Neural cell (in vitro differentiated cells): ENCODE measurements around the gene ZC3H7B. TPM values are rescaled to one million over a fixed set of nuclear protein-coding genes. Genes with fewer than 3 reads are reported as not detected.

Experiments used
- H2AFZ ChIP-seq: fragments of 200-600, 300-800 bp; sonication (generic), shearing (Covaris generic); 2 replicates; pipeline ENCODE4 v1.6.0; 2014; ENCODE audit warnings: low read depth, mild to moderate bottlenecking, antibody characterized with exemption, low read length, moderate library complexity
- H3F3A ChIP-seq: fragments of 200-600 bp; shearing (Covaris generic); 2 replicates; pipeline ENCODE4 v1.6.1; 2016; ENCODE audit warnings: mild to moderate bottlenecking, moderate library complexity, mixed read lengths, antibody characterized with exemption, low read length; ENCODE audit not compliant: insufficient read depth, poor library complexity, severe bottlenecking
- H3K27ac ChIP-seq: fragments of 200-600, 300-800 bp; sonication (generic), shearing (Covaris generic); 2 replicates; pipeline ENCODE4 v1.5.1; 2014; ENCODE audit warnings: mild to moderate bottlenecking, low read length, moderate library complexity
- H3K27me3 ChIP-seq: fragments of 300-800, 200-600 bp; sonication (generic), shearing (Covaris generic); 2 replicates; pipeline ENCODE4 v1.6.0; 2014; ENCODE audit warnings: mild to moderate bottlenecking, low read depth, low read length, moderate library complexity; ENCODE audit not compliant: insufficient read depth
- H3K36me3 ChIP-seq: fragments of 300-800, 200-600 bp; sonication (generic), shearing (Covaris generic); 2 replicates; pipeline ENCODE4 v1.5.1; 2014; ENCODE audit warnings: mild to moderate bottlenecking, antibody characterized with exemption, low read length, moderate library complexity; ENCODE audit not compliant: insufficient read depth
- H3K4me2 ChIP-seq: fragments of 300-800, 200-600 bp; sonication (generic), shearing (Covaris generic); 2 replicates; pipeline ENCODE4 v1.6.0; 2014; ENCODE audit warnings: mild to moderate bottlenecking, low read length
- H3K4me3 ChIP-seq: fragments of 300-800, 200-600 bp; sonication (generic), shearing (Covaris generic); 2 replicates; pipeline ENCODE4 v1.5.1; 2014; ENCODE audit warnings: mild to moderate bottlenecking, low read length, moderate library complexity
- H3K79me2 ChIP-seq: fragments of 200-600 bp; shearing (Covaris generic); replicated peaks from 2 replicates; pipeline ENCODE4 v1.6.0; 2014; ENCODE audit warnings: mild to moderate bottlenecking, low read length, moderate library complexity; ENCODE audit not compliant: insufficient read depth
- H3K9ac ChIP-seq: fragments of 300-800, 200-600 bp; sonication (generic), shearing (Covaris generic); 2 replicates; pipeline ENCODE4 v1.6.1; 2016; ENCODE audit warnings: mild to moderate bottlenecking, low read length, mixed read lengths
- H3K9me2 ChIP-seq: fragments of 200-600 bp; shearing (Covaris generic); 2 replicates; pipeline ENCODE4 v1.6.1; 2016; ENCODE audit warnings: mild to moderate bottlenecking, low read length, mixed read lengths; ENCODE audit not compliant: insufficient read depth
- H3K9me3 ChIP-seq: fragments of 200-600, 300-800 bp; sonication (generic), shearing (Covaris generic); 2 replicates; pipeline ENCODE4 v1.6.1; 2016; ENCODE audit warnings: mild to moderate bottlenecking, mixed run types, low read length, moderate library complexity, mixed read lengths
- H4K20me1 ChIP-seq: fragments of 200-600 bp; shearing (Covaris generic); 2 replicates; pipeline ENCODE4 v1.6.1; 2016; ENCODE audit warnings: mild to moderate bottlenecking, mixed run types; ENCODE audit not compliant: insufficient read depth
- CTCF ChIP-seq: fragments of 450-650 bp; IDR thresholded peaks from 2 replicates; pipeline ENCODE4 v1.5.1; 2014; ENCODE audit warnings: antibody characterized with exemption, mild to moderate bottlenecking, moderate library complexity; ENCODE audit not compliant: poor library complexity, severe bottlenecking
- EP300 ChIP-seq: fragments of 450-650 bp; conservative IDR thresholded peaks from 2 replicates; pipeline ENCODE4 v1.6.1; 2014; ENCODE audit warnings: antibody characterized with exemption, mild to moderate bottlenecking, moderate library complexity; ENCODE audit not compliant: poor library complexity, severe bottlenecking
- EZH2 ChIP-seq: fragments of 200-600, 300-800 bp; shearing (Covaris generic), sonication (generic); IDR thresholded peaks from 2 replicates; pipeline ENCODE4 v1.6.1; 2014; ENCODE audit warnings: antibody characterized with exemption, low read length, borderline replicate concordance, mild to moderate bottlenecking; ENCODE audit not compliant: insufficient read depth, poor library complexity, severe bottlenecking
- MXI1 ChIP-seq: fragments of 450-650 bp; conservative IDR thresholded peaks from 2 replicates; pipeline ENCODE4 v1.6.1; 2014; ENCODE audit warnings: antibody characterized with exemption, mild to moderate bottlenecking; ENCODE audit not compliant: poor library complexity, severe bottlenecking
- POLR2AphosphoS5 ChIP-seq: IDR thresholded peaks from 2 replicates; pipeline ENCODE4 v1.6.1; 2012
- RAD21 ChIP-seq: fragments of 450-650 bp; conservative IDR thresholded peaks from 2 replicates; pipeline ENCODE4 v1.6.1; 2014; ENCODE audit warnings: antibody characterized with exemption, mild to moderate bottlenecking, moderate library complexity
- REST ChIP-seq: IDR thresholded peaks from 2 replicates; pipeline ENCODE4 v1.6.1; 2012; ENCODE audit warnings: borderline replicate concordance
- SMC3 ChIP-seq: fragments of 450-650 bp; conservative IDR thresholded peaks from 2 replicates; pipeline ENCODE4 v1.6.1; 2014; ENCODE audit warnings: antibody characterized with exemption, mild to moderate bottlenecking, moderate library complexity; ENCODE audit not compliant: poor library complexity
- TAF1 ChIP-seq: IDR thresholded peaks from 2 replicates; pipeline ENCODE4 v1.6.1; 2012; ENCODE audit warnings: low read depth
- polyA plus RNA-seq: library from polyadenylated mRNA; depleted of rRNA; stranded (reverse); fragments of >200 nt; gene quantifications from 2 replicates; pipeline ENCODE4 v1.2.3, GENCODE V29; 2014

ZC3H7B gene
- polyA plus RNA-seq, 1 donor from 2014 or later = 34.6 TPM

GRCh38 chr22:41357191-41357590 lies 55.9 kb downstream of the ZC3H7B start:
- H3K9me3 ChIP-seq = no peaks in the 10 kb centered on the region
- H3F3A ChIP-seq = no peaks in the 10 kb centered on the region
- H3K9ac ChIP-seq = no peak overlapping the region
- TF ChIP-seq EZH2 = no peak
- no peak for TF ChIP-seq CTCF
- TF ChIP-seq TAF1 = no peak
- no peak for TF ChIP-seq MXI1
- no peak overlapping the region for H2AFZ ChIP-seq
- H3K27me3 ChIP-seq = no peaks in the 10 kb centered on the region
- no peak overlapping the region for H3K4me3 ChIP-seq
- H3K79me2 ChIP-seq = no peaks in the 10 kb centered on the region
- no peak overlapping the region for H3K27ac ChIP-seq
- no peak overlapping the region for H3K4me2 ChIP-seq
- H3K9me2 ChIP-seq = no peaks in the 10 kb centered on the region
- no peaks in the 10 kb centered on the region for H3K36me3 ChIP-seq
- no peaks in the 10 kb centered on the region for H4K20me1 ChIP-seq

GRCh38 chr22:41358927-41359326 lies 57.6 kb downstream of the ZC3H7B start:
- Histone ChIP-seq H2AFZ (no peak overlapping the region), H4K20me1 (no peaks in the 10 kb centered on the region), H3K9me3 (no peaks in the 10 kb centered on the region), H3F3A (no peaks in the 10 kb centered on the region), H3K9me2 (no peaks in the 10 kb centered on the region), H3K36me3 (no peaks in the 10 kb centered on the region), H3K79me2 (no peaks in the 10 kb centered on the region), H3K9ac (no peak overlapping the region), H3K27me3 (no peaks in the 10 kb centered on the region), H3K4me2 (no peak overlapping the region), H3K27ac (no peak overlapping the region), H3K4me3 (no peak overlapping the region)
- no peak for TF ChIP-seq TAF1
- no peak for TF ChIP-seq POLR2AphosphoS5
- TF ChIP-seq MXI1 = no peak
- no peak for TF ChIP-seq REST
- TF ChIP-seq CTCF = no peak
- TF ChIP-seq EZH2 = no peak
- TF ChIP-seq EP300 = no peak
- TF ChIP-seq SMC3 = no peak
- no peak for TF ChIP-seq RAD21
